Retina (tissue), 1 donor: ENCODE measurements around the gene FRMD1.
"Not testable (repeated sequence)": the region's sequence is repeated elsewhere in the genome, so short reads cannot be mapped to it uniquely, and the experiment has no call there.

Experiments
- DNase-seq: peaks from one replicate; pipeline ENCODE4 v3.0.0-alpha.2; 2016

The FRMD1 gene

GRCh38 chr6:168093634-168094033, 14.6 kb upstream of the FRMD1 start:
- no peak for DNase-seq

- no peak for DNase-seq
These were observed 14.1 kb upstream of the FRMD1 start for GRCh38 chr6:168093071-168093505.

GRCh38 chr6:168092541-168092940, 13.5 kb upstream of the FRMD1 start:
- no peak for DNase-seq

- no peak for DNase-seq
These were observed 12.6 kb upstream of the FRMD1 start for GRCh38 chr6:168091381-168092264.

GRCh38 chr6:168090706-168091105, 11.7 kb upstream of the FRMD1 start:
- no peak for DNase-seq

GRCh38 chr6:168090064-168090690, 11.2 kb upstream of the FRMD1 start:
- DNase-seq, result no peak

- no peak for DNase-seq
These were observed 10.4 kb upstream of the FRMD1 start for GRCh38 chr6:168089186-168090063.

GRCh38 chr6:168088161-168089053, 9.4 kb upstream of the FRMD1 start:
- DNase-seq, result peak; percentile 80

- DNase-seq, result no peak
These were observed 8.6 kb upstream of the FRMD1 start for GRCh38 chr6:168087436-168088160.

- DNase-seq, result no peak
These were observed 7.6 kb upstream of the FRMD1 start for GRCh38 chr6:168086616-168087015.

- DNase-seq, result no peak
These were observed 7.1 kb upstream of the FRMD1 start for GRCh38 chr6:168086066-168086465.

- no peak for DNase-seq
These were observed 5.6 kb upstream of the FRMD1 start for GRCh38 chr6:168084465-168085160.

- DNase-seq, result no peak
These were observed 4.5 kb upstream of the FRMD1 start for GRCh38 chr6:168083514-168083885.

GRCh38 chr6:168082860-168083513, 4.0 kb upstream of the FRMD1 start:
- DNase-seq, result no peak

- DNase-seq, result no peak
These were observed 3.0 kb upstream of the FRMD1 start for GRCh38 chr6:168081858-168082546.

GRCh38 chr6:168080393-168081077, 1.5 kb upstream of the FRMD1 start:
- no peak for DNase-seq

GRCh38 chr6:168078175-168078942, 653 bp downstream of the FRMD1 start:
- DNase-seq, result no peak

GRCh38 chr6:168077401-168077800, 1.6 kb downstream of the FRMD1 start:
- not testable (repeated sequence) for DNase-seq
